Muscle of back (tissue), 11 donors: ENCODE data around the gene POLR3E. TPM values are rescaled to one million over a fixed set of nuclear protein-coding genes. Genes with fewer than 3 reads are reported as not detected.

Experiments
- DNase-seq, 3 donors: peaks; one replicate each; pipeline versions ENCODE4 v3.0.0 to v3.0.0-alpha.2; 2013
- polyA plus RNA-seq, 10 donors: library from polyadenylated mRNA; unstranded; fragments of 120-200 nt; gene quantifications; one replicate each; pipeline ENCODE4 v1.2.1, GENCODE V29; 2013; ENCODE audit not compliant: insufficient read length in 10 of 10

The POLR3E gene
- polyA plus RNA-seq, 10 donors: 27.7 to 48.3 (median 39.2) TPM

DNA sequence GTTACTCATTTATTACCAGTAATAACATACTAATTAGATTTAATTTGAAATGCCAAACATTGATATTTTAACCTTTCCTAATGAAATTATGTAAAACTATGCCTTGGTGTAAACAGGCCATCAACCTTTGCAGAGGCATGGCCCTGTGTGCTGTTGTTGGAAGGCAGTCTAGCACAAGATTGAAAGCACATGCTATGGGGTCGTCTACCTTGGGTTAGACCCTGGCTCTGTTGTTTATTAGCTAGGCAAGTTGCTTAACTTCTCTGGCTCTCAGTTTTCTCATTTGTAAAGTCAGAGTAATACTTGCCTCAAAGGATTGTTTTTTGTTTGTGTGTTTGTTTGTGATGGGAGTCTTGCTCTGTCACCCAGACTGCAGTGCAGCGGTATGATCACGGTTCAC is 86.6 kb downstream of the POLR3E start:
- DNase-seq: no peak

Other genes starting within 250 kb of the POLR3E start
- under 1 TPM in 9 of 10 donors, not detected in 1; 0.04 to 0.59 (median 0.19) TPM for gene VWA3A, start 204.9 kb upstream of the POLR3E start, polyA plus RNA-seq
- gene SDR42E2, start 134.9 kb upstream of the POLR3E start, polyA plus RNA-seq: under 1 TPM in 5 of 10 donors, not detected in 5; 0.05 to 0.13 (median 0.05) TPM
- 10 to 100 TPM; 28.9 to 60.6 (median 45.6) TPM for gene EEF2K, start 91.1 kb upstream of the POLR3E start, polyA plus RNA-seq
- gene CDR2, start 77.2 kb downstream of the POLR3E start, polyA plus RNA-seq: 10 to 100 TPM; 13.0 to 28.5 (median 19.2) TPM
- gene NPIPB5, start 213.5 kb downstream of the POLR3E start, polyA plus RNA-seq: 100 to 1,000 TPM in 4 of 10 donors, 10 to 100 TPM in 6; 18.9 to 186 (median 60.0) TPM